ENCODE data around the gene MRPL23.

The MRPL23 gene

DNA sequence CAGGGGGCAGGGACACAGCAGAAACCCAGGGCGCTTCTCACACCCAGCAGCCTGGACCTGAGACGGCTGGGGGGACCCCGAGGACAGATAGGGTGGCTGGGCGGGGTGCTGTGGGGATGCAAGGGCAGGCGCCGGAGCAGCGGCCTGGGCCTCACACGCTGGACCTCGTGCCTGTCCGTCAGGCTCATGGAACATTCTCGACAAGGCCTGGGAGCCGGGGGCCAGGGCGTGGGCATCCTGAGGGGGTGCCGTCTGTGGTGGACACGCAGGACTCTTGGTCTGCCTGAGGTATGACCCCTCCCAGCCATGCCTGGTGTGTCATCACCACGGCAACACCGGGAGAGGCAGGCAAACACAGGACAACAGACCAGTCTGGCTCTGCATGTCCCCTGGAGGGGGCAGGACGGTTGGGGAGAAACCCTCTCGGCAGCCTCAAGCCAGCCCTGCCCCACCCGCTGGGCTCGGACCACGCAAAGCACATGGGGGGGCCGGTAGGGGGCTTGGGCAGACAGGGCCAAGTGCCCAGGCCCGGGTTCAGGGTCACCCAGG is 21.4 kb downstream of the MRPL23 start:
- H3K9me3 ChIP-seq (ENCODE audit: control insufficient read depth in 1 of 2, low read length in 2 of 2), result no peaks in the 10 kb centered on the region
- H3K4me3 ChIP-seq (ENCODE audit: low read depth in 1 of 2, low read length in 2 of 2), result no peak overlapping the region
- H3K27ac ChIP-seq (ENCODE audit: low read length), result no peak overlapping the region
- no peaks in the 10 kb centered on the region for H3K4me1 ChIP-seq (ENCODE audit: control insufficient read depth in 1 of 2, insufficient read depth in 2 of 2, low read length in 2 of 2)
- no peaks in the 10 kb centered on the region for H3K27me3 ChIP-seq (ENCODE audit: low read depth, low read length)
- H3K36me3 ChIP-seq (ENCODE audit: control insufficient read depth in 1 of 2, insufficient read depth in 2 of 2, low read length in 2 of 2), result no peaks in the 10 kb centered on the region

DNA sequence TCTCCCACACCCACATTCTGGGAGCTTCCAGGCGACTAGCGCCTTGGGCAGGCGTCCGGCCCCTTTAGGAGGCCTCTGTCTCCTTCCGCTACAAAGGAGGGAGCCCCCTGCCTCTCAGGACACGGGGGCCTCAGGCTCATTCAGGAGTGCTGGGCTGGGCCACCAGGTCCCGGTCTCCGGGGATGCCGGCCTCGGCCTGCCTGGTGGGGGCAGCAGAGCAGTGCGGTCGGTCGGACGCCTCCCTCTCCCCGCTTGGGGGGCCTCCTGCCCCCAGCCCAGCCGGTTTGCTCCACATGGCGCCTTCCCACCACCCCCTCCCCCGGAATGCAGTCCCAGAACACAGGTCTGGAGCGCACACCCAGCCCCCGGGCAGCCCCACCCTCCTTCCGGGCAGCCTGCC is 21.9 kb downstream of the MRPL23 start:
- Histone ChIP-seq H3K9me3 (ENCODE audit: control insufficient read depth in 1 of 2, low read length in 2 of 2) (no peaks in the 10 kb centered on the region), H3K27ac (ENCODE audit: low read length) (no peak overlapping the region), H3K4me3 (ENCODE audit: low read depth in 1 of 2, low read length in 2 of 2) (no peak overlapping the region), H3K27me3 (ENCODE audit: low read depth, low read length) (no peaks in the 10 kb centered on the region), H3K4me1 (ENCODE audit: control insufficient read depth in 1 of 2, insufficient read depth in 2 of 2, low read length in 2 of 2) (no peaks in the 10 kb centered on the region), H3K36me3 (ENCODE audit: control insufficient read depth in 1 of 2, insufficient read depth in 2 of 2, low read length in 2 of 2) (no peaks in the 10 kb centered on the region)

DNA sequence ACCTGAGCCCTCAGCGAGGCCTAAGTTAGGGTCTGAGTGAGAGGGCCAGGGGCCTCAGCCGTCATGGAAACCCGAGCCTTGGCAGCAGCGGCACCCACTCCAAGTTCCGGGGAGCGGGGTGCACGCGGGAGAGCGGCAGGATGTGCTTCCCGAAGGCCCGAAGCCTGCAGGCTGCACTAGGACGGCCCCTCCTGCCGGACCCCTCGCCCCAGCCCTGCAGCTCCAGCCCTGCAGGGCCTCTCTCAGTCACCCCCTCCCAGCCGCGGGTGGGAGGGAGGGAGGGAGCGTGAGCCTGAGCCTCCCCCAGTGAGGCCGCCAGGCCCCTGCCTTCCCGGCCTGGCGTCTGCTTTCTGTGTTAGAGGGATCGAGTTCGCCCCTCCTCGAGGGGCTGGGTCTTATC is 22.6 kb downstream of the MRPL23 start:
- H3K36me3 ChIP-seq (ENCODE audit: control insufficient read depth in 1 of 2, insufficient read depth in 2 of 2, low read length in 2 of 2), result no peaks in the 10 kb centered on the region
- no peaks in the 10 kb centered on the region for H3K4me1 ChIP-seq (ENCODE audit: control insufficient read depth in 1 of 2, insufficient read depth in 2 of 2, low read length in 2 of 2)

DNA sequence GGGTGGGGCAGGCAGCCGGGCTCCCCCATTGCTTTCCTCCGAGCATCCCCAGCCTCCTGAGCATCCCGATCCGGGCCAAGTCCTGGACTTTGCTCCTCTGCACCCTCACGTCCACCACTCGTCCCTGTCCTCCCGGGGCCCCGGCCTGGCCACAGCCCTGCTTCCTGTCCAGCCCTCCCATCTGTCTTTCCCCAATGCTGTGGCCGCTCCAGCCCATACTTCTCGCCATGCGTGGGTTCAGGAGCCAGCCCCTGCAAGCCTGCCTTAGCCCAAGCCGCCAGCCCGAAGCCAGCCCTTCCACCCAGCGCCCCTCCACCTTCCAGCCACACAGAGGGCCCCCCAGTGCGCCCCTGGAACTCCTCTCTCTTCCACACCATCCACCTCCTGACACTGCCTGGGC is 23.8 kb downstream of the MRPL23 start:
- no peaks in the 10 kb centered on the region for H3K27me3 ChIP-seq (ENCODE audit: low read depth, low read length)
- no peaks in the 10 kb centered on the region for H3K9me3 ChIP-seq (ENCODE audit: control insufficient read depth in 1 of 2, low read length in 2 of 2)
- H3K4me3 ChIP-seq (ENCODE audit: low read depth in 1 of 2, low read length in 2 of 2), result no peak overlapping the region
- no peaks in the 10 kb centered on the region for H3K36me3 ChIP-seq (ENCODE audit: control insufficient read depth in 1 of 2, insufficient read depth in 2 of 2, low read length in 2 of 2)
- no peak overlapping the region for H3K27ac ChIP-seq (ENCODE audit: low read length)
- no peaks in the 10 kb centered on the region for H3K4me1 ChIP-seq (ENCODE audit: control insufficient read depth in 1 of 2, insufficient read depth in 2 of 2, low read length in 2 of 2)

More for the DNA sequence above, 22.6 kb downstream of the MRPL23 start:
- Histone ChIP-seq H3K4me3 (ENCODE audit: low read depth in 1 of 2, low read length in 2 of 2) (no peak overlapping the region), H3K27me3 (ENCODE audit: low read depth, low read length) (no peaks in the 10 kb centered on the region), H3K9me3 (ENCODE audit: control insufficient read depth in 1 of 2, low read length in 2 of 2) (no peaks in the 10 kb centered on the region), H3K27ac (ENCODE audit: low read length) (no peak overlapping the region)

DNA sequence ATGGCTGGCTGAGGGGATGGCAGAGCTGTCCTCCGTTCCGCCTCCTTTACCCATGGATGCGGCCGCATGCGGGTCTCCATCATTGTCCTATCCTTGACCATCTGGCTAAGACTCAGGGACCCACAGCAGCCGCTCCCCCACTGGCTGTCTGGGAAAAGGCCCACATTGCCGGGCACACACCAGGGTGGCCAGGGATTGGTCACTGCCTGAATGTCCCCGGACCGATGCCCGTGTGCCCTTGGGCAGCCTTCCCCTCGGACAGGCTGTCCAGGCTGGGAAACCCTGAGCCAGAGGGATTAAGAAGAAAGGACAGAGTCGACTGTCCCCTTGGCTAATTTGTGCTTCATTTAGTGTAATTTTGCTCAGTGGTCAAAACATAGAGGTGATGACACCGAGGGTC is 28.1 kb downstream of the MRPL23 start:
- H3K4me1 ChIP-seq (ENCODE audit: control insufficient read depth in 1 of 2, insufficient read depth in 2 of 2, low read length in 2 of 2), result no peaks in the 10 kb centered on the region
- no peaks in the 10 kb centered on the region for H3K36me3 ChIP-seq (ENCODE audit: control insufficient read depth in 1 of 2, insufficient read depth in 2 of 2, low read length in 2 of 2)
- H3K27ac ChIP-seq (ENCODE audit: low read length), result no peak overlapping the region
- no peaks in the 10 kb centered on the region for H3K9me3 ChIP-seq (ENCODE audit: control insufficient read depth in 1 of 2, low read length in 2 of 2)
- no peaks in the 10 kb centered on the region for H3K27me3 ChIP-seq (ENCODE audit: low read depth, low read length)
- H3K4me3 ChIP-seq (ENCODE audit: low read depth in 1 of 2, low read length in 2 of 2), result no peak overlapping the region

DNA sequence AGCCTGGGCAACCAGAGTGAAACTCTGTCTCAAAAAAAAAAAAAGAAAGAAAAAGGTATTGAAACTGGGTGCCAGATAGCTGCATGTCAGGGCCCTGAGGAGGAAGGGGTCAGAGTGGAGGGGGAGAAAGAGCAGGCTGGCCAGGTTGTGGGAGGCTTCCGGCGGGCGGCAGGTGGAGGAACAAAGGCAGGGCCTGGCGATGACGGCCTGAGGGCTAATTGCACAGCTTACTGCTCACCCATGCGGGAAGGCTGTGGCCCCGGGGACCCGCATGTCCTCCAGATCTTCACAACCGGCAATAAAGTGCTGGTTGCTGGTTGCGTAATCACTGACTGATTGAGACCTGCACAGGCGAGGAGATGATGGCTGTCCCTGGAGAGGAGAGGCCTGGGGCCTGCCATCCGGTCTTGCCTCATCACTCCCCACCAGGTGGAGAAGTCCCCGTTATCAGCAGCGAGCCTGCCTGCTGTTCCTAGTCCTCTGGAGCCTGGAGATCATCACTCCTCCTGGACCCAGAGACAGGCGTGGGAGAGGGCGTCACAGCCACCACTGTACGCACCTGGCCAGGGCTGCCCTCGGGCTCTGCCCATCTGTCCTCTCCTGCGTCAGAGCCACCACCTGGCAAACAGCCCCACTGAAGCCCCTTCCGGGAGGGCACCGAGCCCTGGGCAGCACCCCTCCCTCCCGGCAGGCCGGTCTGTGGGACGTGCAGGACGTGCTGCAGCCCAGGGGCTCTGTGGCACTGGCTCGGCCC is 31.8 kb downstream of the MRPL23 start:
- H3K4me1 ChIP-seq (ENCODE audit: control insufficient read depth in 1 of 2, insufficient read depth in 2 of 2, low read length in 2 of 2), result no peaks in the 10 kb centered on the region
- no peak overlapping the region for H3K4me3 ChIP-seq (ENCODE audit: low read depth in 1 of 2, low read length in 2 of 2)

DNA sequence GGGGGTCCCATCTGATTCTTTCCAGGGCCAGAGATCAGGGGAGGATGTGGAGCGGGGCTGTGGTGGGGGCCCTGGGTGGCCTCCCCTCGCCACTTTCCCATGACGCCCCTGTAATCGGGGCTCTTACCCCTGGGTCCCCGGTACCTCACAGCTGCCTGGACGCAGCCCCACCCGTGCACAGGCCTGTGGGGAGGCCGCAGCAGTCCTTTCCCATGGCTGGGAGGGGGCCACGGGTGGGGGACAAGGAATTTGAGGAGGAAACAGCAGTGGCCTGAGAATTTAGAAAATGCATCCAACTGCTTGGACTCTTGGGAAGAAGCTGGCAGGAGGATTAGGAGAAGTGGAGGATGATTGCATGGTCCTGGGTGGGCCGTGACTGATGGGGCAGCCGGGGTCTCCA is 32.5 kb downstream of the MRPL23 start:
- Histone ChIP-seq H3K36me3 (ENCODE audit: control insufficient read depth in 1 of 2, insufficient read depth in 2 of 2, low read length in 2 of 2) (no peaks in the 10 kb centered on the region), H3K4me1 (ENCODE audit: control insufficient read depth in 1 of 2, insufficient read depth in 2 of 2, low read length in 2 of 2) (no peaks in the 10 kb centered on the region), H3K27me3 (ENCODE audit: low read depth, low read length) (no peaks in the 10 kb centered on the region), H3K9me3 (ENCODE audit: control insufficient read depth in 1 of 2, low read length in 2 of 2) (no peaks in the 10 kb centered on the region), H3K27ac (ENCODE audit: low read length) (no peak overlapping the region), H3K4me3 (ENCODE audit: low read depth in 1 of 2, low read length in 2 of 2) (no peak overlapping the region)

More for the DNA sequence above, 31.8 kb downstream of the MRPL23 start:
- Histone ChIP-seq H3K27me3 (ENCODE audit: low read depth, low read length) (no peaks in the 10 kb centered on the region), H3K36me3 (ENCODE audit: control insufficient read depth in 1 of 2, insufficient read depth in 2 of 2, low read length in 2 of 2) (no peaks in the 10 kb centered on the region), H3K9me3 (ENCODE audit: control insufficient read depth in 1 of 2, low read length in 2 of 2) (no peaks in the 10 kb centered on the region), H3K27ac (ENCODE audit: low read length) (no peak overlapping the region)

DNA sequence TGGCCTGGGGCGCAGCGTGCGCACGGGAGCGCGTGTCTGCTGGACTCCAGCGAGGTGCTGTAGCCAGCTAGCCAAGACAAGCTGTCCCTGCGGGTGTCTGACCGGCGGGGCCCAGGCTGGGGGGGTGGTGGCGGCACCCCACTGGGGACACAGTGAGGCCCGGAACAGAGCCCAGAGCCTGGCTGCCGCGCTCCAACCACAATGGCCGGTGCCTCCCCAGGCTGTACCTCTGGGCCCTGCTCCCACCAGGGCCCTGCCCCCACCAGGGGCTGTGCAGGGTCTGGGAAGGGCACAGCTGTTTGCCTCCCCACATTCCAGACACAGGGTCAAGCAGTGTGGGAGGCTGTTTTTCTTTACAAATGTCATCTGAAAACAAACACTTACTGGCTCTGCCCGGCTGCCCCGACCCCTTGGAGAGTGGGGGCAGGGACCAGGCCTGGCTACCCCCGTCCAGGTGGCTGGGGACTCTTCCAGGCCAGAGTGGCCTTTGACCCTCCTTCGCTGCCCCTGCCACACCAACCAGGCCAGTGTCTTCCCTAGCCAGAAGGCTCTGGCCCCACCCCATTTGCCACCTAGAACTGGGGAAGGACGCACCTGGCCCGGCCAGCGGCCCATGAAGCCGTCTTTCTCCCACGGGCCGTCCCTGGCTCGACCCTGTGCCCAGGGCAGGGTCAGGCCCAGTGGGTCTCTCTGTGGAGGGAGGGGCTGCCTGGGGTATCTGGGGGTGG is 35.9 kb downstream of the MRPL23 start:
- Histone ChIP-seq H3K27me3 (ENCODE audit: low read depth, low read length) (no peaks in the 10 kb centered on the region), H3K4me3 (ENCODE audit: low read depth in 1 of 2, low read length in 2 of 2) (no peak overlapping the region), H3K27ac (ENCODE audit: low read length) (no peak overlapping the region), H3K4me1 (ENCODE audit: control insufficient read depth in 1 of 2, insufficient read depth in 2 of 2, low read length in 2 of 2) (no peaks in the 10 kb centered on the region), H3K36me3 (ENCODE audit: control insufficient read depth in 1 of 2, insufficient read depth in 2 of 2, low read length in 2 of 2) (no peaks in the 10 kb centered on the region), H3K9me3 (ENCODE audit: control insufficient read depth in 1 of 2, low read length in 2 of 2) (no peaks in the 10 kb centered on the region)

DNA sequence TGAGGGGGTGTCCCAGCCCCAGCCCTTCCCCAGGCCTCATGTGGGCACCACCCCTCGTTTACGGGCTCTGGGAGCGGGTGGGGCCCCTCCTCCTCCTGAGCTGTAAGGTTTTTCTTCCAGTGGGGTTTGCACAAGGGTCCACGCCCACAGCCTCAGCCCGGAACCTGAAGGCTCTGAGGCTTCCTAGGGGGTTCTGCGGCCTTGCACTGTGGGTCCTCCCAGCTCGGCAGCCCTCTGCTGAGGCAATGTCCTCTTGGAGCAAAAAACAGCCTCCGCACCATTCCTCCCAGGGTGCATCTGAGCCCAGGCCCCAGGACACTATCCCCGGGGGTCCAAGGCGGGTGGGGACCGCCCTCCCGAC is 36.4 kb downstream of the MRPL23 start:
- no peaks in the 10 kb centered on the region for H3K27me3 ChIP-seq (ENCODE audit: low read depth, low read length)
- no peaks in the 10 kb centered on the region for H3K36me3 ChIP-seq (ENCODE audit: control insufficient read depth in 1 of 2, insufficient read depth in 2 of 2, low read length in 2 of 2)
- no peak overlapping the region for H3K27ac ChIP-seq (ENCODE audit: low read length)
- no peak overlapping the region for H3K4me3 ChIP-seq (ENCODE audit: low read depth in 1 of 2, low read length in 2 of 2)
- H3K4me1 ChIP-seq (ENCODE audit: control insufficient read depth in 1 of 2, insufficient read depth in 2 of 2, low read length in 2 of 2), result no peaks in the 10 kb centered on the region
- H3K9me3 ChIP-seq (ENCODE audit: control insufficient read depth in 1 of 2, low read length in 2 of 2), result no peaks in the 10 kb centered on the region

DNA sequence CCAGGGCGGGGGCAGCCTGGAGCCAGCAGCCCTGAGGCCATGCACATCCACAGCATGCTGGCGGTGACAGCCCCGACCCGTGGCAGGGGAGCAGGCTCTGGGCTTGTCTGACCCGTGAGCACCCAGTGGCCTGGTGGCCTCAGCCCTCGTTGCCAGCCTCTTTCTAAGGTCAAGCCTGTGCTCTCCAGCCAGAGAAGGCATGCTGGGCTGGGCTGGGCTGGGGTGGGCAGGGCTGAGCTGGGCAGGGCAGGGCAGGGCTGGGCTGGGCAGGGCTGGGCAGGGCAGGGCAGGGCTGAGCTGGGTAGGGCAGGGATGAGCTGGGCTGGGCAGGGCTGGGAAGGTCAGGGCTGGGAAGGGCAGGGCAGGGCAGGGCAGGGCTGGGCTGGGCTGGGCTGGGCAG is 39.9 kb downstream of the MRPL23 start:
- Histone ChIP-seq H3K27me3 (ENCODE audit: low read depth, low read length) (no peaks in the 10 kb centered on the region), H3K9me3 (ENCODE audit: control insufficient read depth in 1 of 2, low read length in 2 of 2) (no peaks in the 10 kb centered on the region), H3K36me3 (ENCODE audit: control insufficient read depth in 1 of 2, insufficient read depth in 2 of 2, low read length in 2 of 2) (no peaks in the 10 kb centered on the region), H3K27ac (ENCODE audit: low read length) (no peak overlapping the region), H3K4me1 (ENCODE audit: control insufficient read depth in 1 of 2, insufficient read depth in 2 of 2, low read length in 2 of 2) (no peaks in the 10 kb centered on the region), H3K4me3 (ENCODE audit: low read depth in 1 of 2, low read length in 2 of 2) (no peak overlapping the region)

DNA sequence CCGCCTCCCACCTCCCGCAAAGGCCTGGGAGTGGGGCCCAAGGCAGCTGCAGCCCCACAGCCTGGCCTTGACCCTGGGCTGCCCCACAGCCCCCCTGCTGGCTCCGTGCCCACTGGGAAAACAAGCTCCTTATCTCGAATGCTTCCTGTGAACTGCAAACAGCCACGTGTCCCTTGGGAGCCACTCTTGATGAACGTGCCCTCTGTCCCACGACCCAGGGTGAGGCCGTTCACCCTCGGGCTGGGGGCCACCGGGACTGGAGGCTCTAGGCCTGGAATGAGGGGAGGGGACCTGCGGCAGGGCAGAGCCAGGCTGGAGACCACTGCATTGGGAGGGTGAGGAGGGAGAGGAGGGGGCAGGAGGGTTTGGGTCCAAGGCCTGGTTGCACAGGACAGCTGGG is 41.0 kb downstream of the MRPL23 start:
- Histone ChIP-seq H3K4me3 (ENCODE audit: low read depth in 1 of 2, low read length in 2 of 2) (no peak overlapping the region), H3K27me3 (ENCODE audit: low read depth, low read length) (no peaks in the 10 kb centered on the region), H3K27ac (ENCODE audit: low read length) (no peak overlapping the region), H3K4me1 (ENCODE audit: control insufficient read depth in 1 of 2, insufficient read depth in 2 of 2, low read length in 2 of 2) (no peaks in the 10 kb centered on the region), H3K9me3 (ENCODE audit: control insufficient read depth in 1 of 2, low read length in 2 of 2) (no peaks in the 10 kb centered on the region), H3K36me3 (ENCODE audit: control insufficient read depth in 1 of 2, insufficient read depth in 2 of 2, low read length in 2 of 2) (no peaks in the 10 kb centered on the region)
